ENCODE data around the gene ZNF331.

GRCh38 chr19:53596056-53596455, 58.1 kb downstream of the ZNF331 start:
- TF ChIP-seq, protein P1, sequence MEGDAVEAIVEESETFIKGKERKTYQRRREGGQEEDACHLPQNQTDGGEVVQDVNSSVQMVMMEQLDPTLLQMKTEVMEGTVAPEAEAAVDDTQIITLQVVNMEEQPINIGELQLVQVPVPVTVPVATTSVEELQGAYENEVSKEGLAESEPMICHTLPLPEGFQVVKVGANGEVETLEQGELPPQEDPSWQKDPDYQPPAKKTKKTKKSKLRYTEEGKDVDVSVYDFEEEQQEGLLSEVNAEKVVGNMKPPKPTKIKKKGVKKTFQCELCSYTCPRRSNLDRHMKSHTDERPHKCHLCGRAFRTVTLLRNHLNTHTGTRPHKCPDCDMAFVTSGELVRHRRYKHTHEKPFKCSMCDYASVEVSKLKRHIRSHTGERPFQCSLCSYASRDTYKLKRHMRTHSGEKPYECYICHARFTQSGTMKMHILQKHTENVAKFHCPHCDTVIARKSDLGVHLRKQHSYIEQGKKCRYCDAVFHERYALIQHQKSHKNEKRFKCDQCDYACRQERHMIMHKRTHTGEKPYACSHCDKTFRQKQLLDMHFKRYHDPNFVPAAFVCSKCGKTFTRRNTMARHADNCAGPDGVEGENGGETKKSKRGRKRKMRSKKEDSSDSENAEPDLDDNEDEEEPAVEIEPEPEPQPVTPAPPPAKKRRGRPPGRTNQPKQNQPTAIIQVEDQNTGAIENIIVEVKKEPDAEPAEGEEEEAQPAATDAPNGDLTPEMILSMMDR (IDR thresholded peaks at IDR 0.05): no peak
- no peak for TF ChIP-seq POLR2AphosphoS5 (IDR thresholded peaks at IDR 0.05)
- TF ChIP-seq POLR2A (IDR thresholded peaks at IDR 0.05): no peak
- no peak for TF ChIP-seq EP300 (IDR thresholded peaks at IDR 0.05)

All from stomach (tissue), 4 donors.